Femur (tissue), 1 donor: ENCODE measurements around the gene ZNF384.

Experiments used
- DNase-seq: peaks from one replicate; pipeline ENCODE4 v3.0.0-alpha.2; 2017

Gene ZNF384

DNA sequence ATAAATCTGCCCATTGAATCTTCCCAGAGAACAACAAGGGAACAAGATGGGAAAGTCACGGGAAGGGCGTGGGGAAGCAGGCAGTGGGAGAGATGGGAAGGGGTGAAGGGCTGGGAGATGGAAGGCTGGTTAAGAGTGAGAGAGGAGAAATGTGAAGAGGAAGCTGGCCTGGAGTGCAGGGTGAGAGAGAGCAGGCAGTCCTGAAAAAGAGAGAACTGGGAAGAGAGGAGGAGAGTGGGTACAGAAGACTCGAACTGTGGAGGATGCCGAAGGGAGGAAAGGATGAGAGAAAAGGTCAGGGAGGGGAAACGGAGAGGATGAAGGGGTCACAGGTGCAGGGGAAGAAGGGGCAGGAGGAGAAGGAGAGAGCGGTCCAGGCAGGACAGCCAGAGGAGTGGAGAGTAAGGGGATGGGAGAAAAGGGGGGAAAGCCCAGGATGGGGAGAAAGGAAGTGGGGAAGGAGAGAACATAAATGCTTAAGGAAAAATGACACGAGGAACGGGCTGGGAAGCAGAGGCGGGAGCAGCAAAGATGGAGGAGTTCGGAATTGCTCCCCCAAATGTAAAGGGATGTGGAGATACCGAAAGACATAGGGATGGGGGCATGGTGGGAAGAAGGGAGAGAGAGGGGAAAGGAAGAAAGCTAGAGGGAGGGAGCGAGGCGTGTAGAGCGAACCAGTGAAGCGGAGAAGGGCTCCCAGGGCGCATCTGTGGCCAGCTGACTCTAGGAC lies 10.2 kb upstream of the ZNF384 start:
- DNase-seq, result no peak

DNA sequence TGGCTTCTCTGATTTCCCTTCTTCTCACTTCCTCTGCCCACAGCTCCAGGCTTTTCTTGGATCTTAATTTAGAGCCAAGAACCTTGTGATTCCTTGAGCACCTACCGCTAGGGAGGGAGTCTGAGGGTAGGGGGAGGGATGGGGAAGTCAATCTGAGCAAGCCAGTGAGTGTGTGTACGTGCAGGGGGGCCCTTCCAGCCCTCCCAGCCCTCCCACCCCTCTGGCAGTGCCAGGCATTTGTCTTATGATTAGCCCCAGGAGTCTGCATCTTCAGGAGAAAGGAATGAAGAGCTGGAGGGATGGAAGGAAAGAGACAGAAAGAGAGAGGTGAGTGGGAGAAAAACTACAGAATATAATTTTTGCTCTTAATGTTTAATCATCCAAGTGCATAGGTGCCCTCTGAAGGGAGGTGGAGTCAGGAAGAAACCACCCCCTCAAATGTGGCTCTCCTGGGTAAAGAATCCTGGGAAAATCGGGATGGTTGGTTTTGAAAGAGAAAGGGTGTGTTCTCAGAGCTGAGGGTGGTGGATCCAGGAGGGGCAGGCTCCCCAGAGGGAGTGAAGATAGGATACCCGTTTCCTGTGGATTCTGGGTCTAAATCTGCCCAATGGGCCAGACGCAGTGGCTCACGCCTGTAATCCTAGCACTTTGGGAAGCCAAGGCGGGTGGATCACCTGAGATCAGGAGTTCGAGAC lies 9.3 kb upstream of the ZNF384 start:
- no peak for DNase-seq

DNA sequence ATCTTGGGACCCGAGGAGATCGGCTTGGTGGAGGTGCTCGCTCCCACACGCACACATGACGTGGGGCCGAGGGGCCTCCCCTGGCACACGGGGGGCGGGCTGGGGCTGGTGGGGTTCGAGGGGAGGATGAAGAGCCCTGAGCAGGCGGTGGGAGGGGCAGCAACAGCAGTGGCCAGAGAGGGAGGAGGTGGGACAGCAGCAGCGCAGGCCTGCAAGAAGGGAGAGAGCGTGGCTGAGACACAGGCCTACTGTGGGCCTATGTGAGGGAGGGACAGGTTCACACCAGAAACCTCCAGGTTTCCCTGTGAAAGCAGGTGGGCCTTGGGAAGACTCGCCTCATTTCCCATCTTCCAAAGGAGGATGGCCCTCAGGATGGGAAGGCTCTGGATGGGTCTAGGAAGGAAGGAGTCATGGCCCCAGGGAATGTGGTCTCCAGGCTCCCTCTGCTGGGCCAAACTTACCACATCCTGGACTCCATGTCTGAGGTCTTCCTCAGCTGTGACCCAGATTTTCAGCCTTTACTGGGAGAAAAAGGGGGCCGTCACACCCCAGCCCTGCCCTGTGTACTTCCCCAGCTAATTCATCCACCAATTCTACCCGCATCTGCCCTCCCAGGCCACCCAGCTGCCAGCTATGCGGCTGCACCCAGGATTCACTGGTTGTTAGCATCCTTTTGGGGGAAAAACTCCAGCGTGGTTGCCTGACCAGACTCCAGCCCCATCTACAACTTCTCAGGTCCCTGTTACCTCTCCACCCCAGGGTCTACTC lies 8.6 kb upstream of the ZNF384 start:
- DNase-seq, result no peak

DNA sequence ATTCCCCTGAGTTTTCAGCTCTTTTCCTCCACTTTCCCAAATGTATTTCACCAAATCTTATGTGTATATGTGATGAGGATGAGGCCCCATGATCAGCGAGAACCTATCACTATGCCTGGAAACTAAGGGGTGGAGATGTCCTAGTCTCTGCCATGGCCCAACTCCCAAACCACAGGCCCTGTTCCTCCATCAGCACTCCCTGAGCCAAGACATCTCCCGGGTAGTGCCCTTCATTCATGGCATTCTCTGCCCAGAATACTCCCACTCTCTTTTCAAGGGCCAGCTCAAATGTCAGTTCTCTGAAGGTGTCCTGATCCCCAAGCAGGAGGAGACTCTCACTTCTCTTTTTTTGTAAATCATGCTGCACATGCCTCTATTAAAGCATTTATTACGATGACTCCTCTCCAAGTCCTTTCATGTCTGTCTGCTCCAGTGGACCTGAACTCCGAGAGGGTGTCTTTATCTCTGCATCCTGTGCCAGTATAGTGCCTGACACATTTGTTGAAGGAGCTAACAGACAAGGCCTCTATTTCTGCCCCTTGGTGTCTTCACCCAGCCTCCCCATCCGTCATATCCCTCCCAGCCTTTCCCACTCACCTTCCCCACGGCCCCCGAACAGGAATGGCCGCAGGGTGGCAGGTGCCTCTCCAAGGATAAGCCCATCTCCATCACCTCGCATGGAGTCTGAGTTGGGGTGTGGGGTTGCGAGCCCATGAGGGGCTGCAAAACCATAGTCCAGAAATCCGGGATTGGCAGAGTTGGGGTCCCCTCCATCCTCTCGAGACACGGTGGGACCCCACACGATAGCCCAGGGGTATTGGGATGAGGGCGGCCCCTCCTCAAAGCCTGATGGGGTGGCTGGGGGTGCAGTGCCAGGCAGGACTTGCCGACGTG lies 7.8 kb upstream of the ZNF384 start:
- no peak for DNase-seq

DNA sequence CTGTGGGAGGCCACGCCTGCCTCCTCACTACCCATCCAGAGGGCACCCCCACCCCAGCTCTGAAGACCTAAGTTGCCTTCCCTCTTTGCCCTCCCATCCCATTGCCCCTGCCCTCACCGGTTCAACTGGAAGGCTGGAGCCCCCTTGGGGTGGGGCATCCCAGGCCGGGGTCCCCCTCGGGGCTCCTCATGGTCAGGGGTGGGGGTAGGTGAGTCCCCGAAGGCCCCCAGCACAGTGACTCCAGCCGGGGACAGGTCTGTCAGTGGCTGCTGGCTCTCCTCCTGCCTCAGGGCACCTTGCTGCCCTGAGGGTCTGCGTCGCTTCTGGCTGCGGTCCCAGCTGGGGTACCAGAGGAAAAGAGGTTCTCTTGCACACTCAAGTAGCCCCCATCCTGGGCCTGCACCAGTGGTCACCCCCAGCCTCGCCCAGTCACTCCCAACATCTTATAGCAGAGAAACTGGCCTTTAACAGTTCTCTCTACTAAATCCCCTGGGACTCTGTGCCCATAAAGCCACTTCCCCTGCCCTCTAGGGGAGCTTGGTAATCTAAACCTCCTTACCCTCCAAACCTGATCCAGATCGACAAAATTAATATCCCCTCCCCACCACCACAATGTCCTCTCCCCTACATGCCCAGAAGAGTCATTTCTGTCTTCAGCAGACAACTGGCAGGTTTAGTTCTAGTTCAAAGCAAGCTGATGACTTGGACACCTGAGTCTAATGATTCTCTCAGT lies 6.3 kb upstream of the ZNF384 start:
- DNase-seq, result no peak

DNA sequence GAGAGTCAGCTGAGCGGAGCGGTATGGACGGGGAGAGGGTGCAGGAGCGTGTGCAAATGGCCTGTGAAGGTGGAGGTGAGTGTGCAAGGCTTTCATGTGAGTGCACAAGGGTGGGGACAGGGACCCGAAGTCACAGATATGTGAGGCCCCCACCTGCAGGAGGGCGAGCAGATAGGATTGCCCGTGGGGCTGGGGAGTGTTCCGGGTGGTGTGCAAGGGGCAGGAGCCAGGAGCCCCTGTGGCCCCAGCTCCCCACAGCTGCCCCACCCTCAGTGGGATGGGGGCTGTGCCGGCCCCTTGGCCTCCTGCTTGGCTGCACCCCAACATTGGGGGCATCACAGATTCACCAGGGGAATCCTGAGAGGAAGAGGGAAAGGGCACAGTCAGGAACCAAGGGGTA lies 5.5 kb upstream of the ZNF384 start:
- no peak for DNase-seq

DNA sequence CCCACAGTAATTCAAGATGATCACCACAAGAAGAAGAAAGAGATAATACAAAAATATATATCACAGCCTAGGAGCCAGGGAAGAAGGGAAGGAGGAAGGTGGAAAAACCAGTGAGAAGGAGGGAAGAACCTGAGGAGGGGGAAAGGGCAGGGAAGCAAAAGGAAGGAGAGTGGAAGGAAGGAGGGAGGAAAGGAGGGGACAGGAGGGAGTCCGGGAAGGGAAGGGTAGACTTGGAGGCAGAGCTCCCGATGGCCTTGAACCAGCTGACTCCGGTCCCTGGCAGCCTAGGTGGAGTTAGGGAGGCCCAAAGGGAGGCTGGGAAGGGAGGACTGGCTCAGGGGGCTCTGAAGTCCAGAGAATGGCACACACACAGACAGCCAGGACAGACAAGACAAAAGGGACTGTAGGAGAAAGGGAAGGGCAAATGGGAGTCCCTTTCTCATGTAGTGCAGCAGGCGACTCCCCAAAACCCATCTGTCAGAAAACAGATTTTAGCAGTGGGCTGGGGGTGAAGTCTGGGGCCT lies 4.7 kb upstream of the ZNF384 start:
- no peak for DNase-seq

DNA sequence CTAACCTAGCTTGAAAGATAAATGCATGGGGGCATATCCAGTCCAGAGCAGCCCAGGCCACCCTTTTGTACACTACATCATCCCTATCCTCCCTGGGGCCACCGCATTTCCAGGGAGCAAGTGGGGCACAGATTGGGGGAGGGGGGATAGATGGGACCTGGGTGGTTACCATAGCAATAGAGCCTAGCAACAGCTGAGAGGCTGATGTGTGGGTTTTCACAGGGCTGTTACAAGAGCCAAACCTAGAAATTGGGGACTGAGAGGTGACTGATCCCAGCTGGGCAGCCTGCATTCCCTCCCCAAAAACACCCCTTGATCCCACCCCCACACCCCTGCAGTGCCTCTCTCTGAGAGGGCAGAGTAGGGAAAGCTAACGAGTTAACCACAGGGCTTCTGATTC lies 3.7 kb upstream of the ZNF384 start:
- DNase-seq, result no peak

DNA sequence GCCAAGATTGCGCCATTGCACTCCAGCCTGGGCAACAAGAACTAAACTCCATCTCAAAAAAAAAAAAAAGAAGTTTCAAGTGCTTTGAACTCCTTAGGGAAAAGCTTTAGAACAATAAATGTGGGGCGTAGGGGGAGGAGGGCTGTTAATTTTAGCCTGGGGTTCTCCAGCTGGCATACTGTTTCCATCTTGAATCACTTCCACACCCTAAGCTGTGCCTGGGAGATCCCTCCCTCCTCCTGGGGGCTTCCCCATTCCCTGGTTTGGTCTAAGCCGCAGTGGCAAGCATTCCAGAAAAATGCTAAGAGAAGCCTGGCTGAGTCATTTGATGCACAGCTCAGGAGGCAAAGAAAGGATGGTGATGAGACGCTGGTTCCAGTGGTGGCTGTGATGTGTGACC lies 2.3 kb upstream of the ZNF384 start:
- no peak for DNase-seq

DNA sequence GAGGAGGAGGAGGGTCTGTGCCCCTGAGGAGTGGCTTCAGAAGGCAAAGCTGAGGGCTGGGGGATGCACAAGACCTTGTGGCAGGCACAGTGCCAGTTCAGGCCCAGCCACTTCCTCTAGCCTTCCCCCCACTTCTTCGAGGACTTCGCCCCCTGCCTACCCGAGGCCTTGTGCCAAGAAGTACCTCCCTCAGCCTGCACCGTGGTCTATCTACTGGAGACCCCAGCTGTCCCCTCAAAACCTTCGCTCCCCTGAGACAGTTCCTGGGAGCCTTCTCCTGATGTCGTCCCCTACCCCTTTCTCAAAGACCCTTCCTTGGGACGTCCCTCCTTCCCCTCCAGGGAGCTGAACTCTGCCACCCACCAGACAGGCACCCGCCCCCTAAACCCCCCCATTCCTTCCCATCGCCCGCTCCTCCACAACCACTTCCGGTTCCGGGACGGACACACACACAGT lies 604 bp downstream of the ZNF384 start:
- DNase-seq, result no peak

DNA sequence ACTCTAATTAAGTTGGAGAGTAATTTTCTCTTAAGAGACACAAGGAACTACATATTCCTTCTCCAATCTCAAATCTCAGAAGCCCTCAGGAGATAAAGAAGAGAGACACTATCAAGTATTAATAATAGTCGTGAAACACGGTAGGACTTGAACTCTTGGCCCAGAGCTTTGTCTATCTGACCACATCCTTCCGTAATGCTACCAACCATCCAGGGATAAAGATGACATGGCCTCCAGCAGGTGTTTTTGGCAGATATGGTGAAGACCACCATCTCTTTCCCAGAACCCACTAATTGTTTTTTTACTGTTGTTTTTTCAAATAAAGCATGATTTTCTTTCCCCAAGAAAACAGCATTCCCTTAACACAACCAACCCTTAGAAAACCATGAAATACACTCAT lies 3.4 kb downstream of the ZNF384 start:
- DNase-seq, result no peak

DNA sequence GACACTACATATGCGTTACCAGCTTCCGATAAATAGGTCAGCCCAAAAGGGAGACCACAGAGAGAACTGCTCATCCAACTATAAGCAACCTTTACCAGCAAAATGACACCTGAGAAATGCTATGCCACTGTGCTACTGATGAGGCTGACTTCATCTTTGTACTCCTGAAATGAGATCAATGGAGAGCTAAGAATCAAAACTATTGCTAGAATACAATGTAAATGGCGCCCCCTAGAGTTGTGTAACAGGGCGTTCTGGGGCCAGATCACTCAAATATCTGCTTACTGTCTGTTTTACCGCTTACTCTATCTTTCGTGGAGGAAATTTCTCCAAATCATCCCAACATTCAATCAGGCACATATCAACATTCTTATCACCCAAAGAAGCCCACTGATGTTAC lies 4.6 kb downstream of the ZNF384 start:
- DNase-seq, result no peak

DNA sequence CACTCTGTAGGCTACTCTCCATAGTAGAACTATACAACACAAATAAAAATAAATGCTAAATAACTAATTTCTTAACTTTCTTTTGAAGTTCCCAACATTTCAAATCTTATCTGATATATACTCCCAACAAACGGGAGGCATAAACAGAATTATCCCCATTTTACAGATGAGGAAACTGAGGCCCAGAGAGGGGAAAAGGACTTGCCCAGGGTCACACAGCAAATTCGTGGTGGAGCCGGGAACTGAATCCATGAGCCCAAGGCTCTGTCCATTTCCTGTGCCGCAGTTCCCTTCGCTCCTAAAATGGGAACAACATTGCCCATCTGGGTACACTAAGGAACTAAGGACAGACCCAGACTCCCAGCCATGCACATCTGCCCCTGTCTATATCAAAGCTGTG lies 12.2 kb downstream of the ZNF384 start:
- DNase-seq, result no peak

DNA sequence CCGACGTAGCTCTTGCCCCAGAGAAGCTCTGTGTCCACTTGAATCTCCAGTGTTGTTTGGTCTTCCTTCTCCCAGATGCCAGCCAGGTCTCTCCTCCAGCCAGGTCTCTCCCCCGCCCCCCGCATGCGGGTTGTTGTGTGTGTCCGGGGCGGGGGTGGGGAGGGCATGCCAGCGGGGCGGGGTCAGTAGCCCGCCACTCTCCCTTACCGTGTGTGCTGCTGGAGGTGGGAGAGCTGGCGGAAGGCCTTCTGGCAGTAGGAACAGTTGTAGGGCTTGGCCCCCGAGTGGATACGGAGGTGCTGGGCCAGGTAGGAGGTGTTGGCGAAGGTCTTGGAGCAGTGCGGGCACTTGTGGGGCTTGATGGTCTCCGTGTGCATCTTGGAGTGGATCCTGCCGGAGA lies 17.0 kb downstream of the ZNF384 start:
- DNase-seq, result no peak

DNA sequence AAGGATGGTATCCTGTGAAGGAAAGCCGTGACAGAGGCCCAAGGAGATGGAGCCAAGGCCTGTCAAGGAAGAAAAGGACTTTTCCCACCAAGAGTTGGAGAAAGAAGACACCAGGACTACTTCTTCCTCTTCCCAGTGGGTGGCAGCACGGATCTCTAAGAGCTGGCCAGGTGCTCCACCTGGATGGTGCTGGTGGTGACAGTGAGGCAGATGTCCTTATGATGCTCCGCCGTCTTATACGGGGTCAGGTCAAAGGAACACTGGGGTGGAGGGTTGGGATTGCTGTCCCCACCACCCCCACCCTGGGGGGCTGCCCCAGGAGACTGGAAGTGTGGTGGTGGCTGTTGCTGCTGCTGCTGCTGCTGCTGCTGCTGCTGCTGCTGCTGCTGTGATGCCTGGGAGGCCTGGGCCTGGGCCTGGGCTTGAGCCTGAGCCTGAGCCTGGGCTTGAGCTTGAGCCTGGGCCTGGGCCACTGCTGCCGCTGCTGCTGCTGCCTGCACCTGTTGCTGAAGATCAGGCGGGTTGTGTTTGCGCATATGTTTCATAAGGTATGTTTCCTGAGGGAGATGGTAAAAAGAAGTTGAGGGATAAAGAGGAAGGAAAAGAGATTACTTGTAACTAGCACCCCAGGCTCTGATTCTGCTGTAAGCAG lies 21.5 kb downstream of the ZNF384 start:
- DNase-seq, result no peak

DNA sequence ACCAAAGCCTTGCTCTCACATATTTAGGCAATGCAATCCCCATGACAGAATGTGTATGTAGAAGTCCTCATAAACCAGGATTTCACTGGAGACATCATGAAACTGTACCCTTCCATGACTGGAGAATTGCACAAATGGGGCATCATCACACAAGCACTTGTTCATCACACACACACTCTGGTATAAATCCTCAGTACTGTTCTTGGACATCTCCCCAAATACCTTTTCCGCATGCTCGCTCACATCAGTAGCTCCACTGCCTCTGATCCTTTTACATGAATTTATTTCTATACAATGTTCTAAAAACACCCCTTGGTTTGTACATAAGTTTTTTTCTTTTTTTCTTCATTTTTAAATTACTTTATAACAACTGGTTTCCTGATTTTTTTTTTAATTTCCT lies 23.0 kb downstream of the ZNF384 start:
- no peak for DNase-seq

DNA sequence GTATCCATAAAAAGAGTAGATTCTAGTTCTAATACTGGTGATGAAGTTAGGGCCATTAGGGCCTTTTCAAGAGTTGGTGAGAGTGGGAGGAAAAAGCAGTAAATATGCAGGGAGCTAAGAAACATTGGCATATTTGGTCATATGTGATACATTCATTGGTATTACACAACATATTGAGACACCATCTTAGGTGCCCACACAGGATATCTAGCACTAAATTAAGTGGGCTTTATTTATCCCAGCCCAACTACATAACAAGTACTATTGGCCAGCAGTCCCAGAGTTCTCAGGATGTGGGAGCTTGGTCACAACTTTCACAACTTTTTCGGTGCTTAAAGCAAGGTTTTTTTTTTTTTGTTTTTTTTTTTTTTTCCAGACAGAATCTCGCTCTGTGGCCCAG lies 24.3 kb downstream of the ZNF384 start:
- DNase-seq, result no peak

DNA sequence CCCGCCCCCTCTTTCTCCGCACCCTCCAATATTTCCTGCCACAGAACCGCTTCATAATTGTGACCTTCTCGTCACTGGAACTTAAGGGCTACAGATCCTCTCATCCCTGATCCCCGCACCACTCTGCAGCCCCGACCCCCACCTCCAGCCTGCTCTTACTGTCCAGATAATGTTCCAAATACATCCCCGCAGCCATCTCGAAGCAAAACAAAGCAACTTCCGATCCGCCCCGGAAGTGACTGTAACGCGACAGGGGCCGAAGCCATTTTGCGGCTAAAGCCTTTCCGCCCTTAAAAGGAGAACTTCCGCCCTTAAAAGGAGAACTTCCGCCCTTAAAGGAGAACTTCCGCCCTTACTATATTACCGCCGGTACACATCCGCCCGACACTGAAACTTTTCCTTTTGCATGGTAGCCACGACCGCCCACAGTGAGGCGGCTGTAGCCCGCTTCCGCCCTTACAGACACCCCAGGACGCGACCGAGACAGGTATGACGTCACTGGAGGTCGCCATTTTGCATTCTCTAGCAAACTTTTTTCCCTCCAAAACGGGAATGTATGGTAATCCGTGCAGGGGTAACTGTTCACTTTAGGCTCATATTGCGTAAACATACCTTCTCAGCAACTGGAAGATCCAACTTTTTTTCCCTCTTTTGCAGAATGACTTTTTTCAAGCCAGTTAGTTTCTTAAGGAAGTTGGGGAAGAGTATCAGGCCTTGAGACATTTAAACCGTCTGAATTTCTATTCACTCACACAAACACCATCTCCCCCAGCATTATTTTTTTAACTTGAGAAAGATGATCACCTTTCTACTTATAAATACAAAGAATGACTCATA lies 26.1 kb downstream of the ZNF384 start, which contains the start of gene ING4:
ING4 (minus strand) TSS at position 214 of the 837 bp plus-strand sequence; CDS start at position 196, 18 bp downstream.
- peak; percentile 99 for DNase-seq

DNA sequence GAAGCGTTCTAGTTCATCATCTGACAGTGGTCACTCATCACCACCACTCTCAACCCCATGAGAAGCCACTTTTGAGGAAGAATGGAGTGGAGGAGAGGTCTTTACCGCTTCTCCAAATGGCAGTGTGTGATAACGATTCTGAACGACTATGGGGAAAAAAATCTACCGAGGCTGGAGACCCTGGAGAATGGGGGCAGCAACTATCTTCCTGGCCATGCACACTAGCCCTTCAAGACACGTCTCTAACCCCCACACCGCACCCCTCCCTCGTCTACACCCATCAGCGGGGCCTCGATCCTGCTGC lies 26.6 kb downstream of the ZNF384 start:
- no peak for DNase-seq

DNA sequence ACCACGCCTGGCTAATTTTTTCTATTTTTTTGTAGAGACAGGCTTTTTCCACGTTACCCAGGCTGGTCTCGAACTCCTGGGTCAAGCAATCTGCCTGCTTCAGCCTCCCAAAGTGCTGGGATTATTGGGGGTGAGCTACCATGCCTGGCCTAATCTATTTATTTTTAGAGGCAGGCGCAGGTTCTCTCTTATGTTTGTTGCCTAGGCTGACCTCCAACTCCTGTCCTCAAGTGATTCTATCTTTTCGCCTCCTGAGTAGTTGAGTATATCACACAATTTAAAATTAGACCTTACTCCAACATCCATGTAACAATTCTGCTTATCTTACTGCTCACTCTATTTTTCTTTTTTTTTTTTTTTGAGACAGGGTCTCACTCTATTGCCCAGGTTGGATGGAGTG lies 35.2 kb downstream of the ZNF384 start:
- no peak for DNase-seq
